Neural progenitor cell (in vitro differentiated cells): ENCODE measurements around the gene NPHP4.

Experiments
- EZH2 ChIP-seq: fragments of 200-600 bp; sonication (generic); IDR thresholded peaks from 2 replicates; pipeline ENCODE4 v1.6.1; 2017; ENCODE audit warnings: antibody characterized with exemption, mild to moderate bottlenecking, moderate library complexity
- TF ChIP-seq, protein P1 (sequence below): fragments of 200-600 bp; sonication (generic); IDR thresholded peaks from 2 replicates; pipeline ENCODE4 v1.5.1; 2017; ENCODE audit warnings: antibody characterized with exemption, mild to moderate bottlenecking

DNA sequence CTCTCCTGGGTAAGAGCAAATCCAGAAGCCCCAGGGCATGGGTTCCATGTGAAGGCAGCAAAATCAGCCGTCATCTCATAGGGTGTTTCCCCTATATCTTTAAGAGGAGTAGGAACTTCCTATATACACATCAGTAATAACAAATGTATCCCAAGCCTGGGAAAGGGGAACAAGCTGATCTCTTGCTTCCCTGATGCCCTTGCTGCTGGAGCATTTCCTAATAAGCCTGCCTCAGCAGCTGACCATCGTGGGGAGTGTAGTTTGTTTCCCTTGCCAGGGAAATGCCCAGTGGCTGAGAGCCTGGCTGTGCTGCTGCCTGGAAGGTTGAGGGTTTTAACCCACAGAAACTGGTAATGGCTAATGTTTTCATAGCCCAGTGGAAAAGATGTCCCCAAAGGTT lies 177.0 kb downstream of the NPHP4 start:
- TF ChIP-seq, protein P1, sequence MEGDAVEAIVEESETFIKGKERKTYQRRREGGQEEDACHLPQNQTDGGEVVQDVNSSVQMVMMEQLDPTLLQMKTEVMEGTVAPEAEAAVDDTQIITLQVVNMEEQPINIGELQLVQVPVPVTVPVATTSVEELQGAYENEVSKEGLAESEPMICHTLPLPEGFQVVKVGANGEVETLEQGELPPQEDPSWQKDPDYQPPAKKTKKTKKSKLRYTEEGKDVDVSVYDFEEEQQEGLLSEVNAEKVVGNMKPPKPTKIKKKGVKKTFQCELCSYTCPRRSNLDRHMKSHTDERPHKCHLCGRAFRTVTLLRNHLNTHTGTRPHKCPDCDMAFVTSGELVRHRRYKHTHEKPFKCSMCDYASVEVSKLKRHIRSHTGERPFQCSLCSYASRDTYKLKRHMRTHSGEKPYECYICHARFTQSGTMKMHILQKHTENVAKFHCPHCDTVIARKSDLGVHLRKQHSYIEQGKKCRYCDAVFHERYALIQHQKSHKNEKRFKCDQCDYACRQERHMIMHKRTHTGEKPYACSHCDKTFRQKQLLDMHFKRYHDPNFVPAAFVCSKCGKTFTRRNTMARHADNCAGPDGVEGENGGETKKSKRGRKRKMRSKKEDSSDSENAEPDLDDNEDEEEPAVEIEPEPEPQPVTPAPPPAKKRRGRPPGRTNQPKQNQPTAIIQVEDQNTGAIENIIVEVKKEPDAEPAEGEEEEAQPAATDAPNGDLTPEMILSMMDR = no peak
- no peak for TF ChIP-seq EZH2
